AG04449 (cell line): Measurements from ENCODE around the gene COMMD9.

Experiments
- CTCF ChIA-PET: fragments of 350-600 bp; formaldehyde crosslinking; extraction: SDS; loops from one replicate; lab custom pipeline; 2021; ENCODE audit warnings: antibody characterized with exemption; lab: Yijun Ruan, JAX
- POLR2A ChIA-PET: fragments of 400-600, 350-600 bp; formaldehyde crosslinking; extraction: SDS; loops from one replicate; lab custom pipeline; 2020; ENCODE audit warnings: antibody characterized with exemption, inconsistent platforms; lab: Yijun Ruan, JAX
- DNase-seq: peaks from one replicate; pipeline ENCODE4 v3.0.0-alpha.2; 2010; ENCODE audit warnings: low read depth, low spot score
- H3K4me3 ChIP-seq: 2 replicates; pipeline ENCODE4 v1.5.1; 2011; ENCODE audit warnings: low read depth, mild to moderate bottlenecking, control low read depth, low read length
- CTCF ChIP-seq: IDR thresholded peaks from one replicate; pipeline ENCODE4 v1.5.1; 2011; ENCODE audit warnings: mild to moderate bottlenecking, moderate library complexity, low read length, control low read depth, inconsistent platforms; ENCODE audit not compliant: insufficient read depth; ENCODE audit errors: missing control alignments

Gene COMMD9

GRCh38 chr11:36222831-36223635 lies 66.2 kb downstream of the COMMD9 start:
- no peak overlapping the region for H3K4me3 ChIP-seq
- no peak for TF ChIP-seq CTCF
- ChIA-PET POLR2A (no interaction called here), CTCF (interaction anchor here (0.9 to 1.4 kb wide), 3 partner anchors 39 to 401 kb away, joined by 3 read pairs; no protein-coding TSS in a partner anchor)
- DNase-seq = no peak
